Breast epithelium (tissue), 3 donors: ENCODE data around the gene FAM90A26.
"Not testable (repeated sequence)": the region's sequence is repeated elsewhere in the genome, so short reads cannot be mapped to it uniquely, and the experiment has no call there.

ENCODE experiments used
- CTCF ChIP-seq, 3 donors: fragments of 450-650 bp; IDR thresholded peaks; one replicate each; pipeline ENCODE4 v1.5.1; 2016 to 2017; ENCODE audit warnings: antibody characterized with exemption in 3 of 3, mild to moderate bottlenecking in 3 of 3, moderate library complexity in 3 of 3
- POLR2A ChIP-seq: fragments of 450-650 bp; IDR thresholded peaks from one replicate; pipeline ENCODE4 v1.6.1; 2016; ENCODE audit warnings: antibody characterized with exemption, mild to moderate bottlenecking, moderate library complexity
- POLR2AphosphoS5 ChIP-seq, 3 donors: sonication (generic); formaldehyde crosslinking; IDR thresholded peaks; one replicate each; pipeline ENCODE4 v1.6.1; 2017; ENCODE audit warnings: antibody characterized with exemption in 3 of 3

GRCh38 chr4:9141050-9141449, 29.2 kb upstream of the FAM90A26 start:
- not testable (repeated sequence) for TF ChIP-seq CTCF (IDR thresholded peaks at IDR 0.05); POLR2A; POLR2AphosphoS5 (IDR thresholded peaks at IDR 0.05)
